K562 (cell line): ENCODE results near the gene LY6G6D. TPM values are rescaled to one million over a fixed set of nuclear protein-coding genes. Genes with fewer than 3 reads are reported as not detected.

ENCODE experiments used
- BCOR ChIP-seq: fragments of 450-650 bp; IDR thresholded peaks from 2 replicates; pipeline ENCODE4 v1.6.1; 2016
- DACH1 ChIP-seq: fragments of 450-650 bp; IDR thresholded peaks from 2 replicates; pipeline ENCODE4 v1.6.1; 2018; ENCODE audit not compliant: partially characterized antibody
- ETV1 ChIP-seq: fragments of 450-650 bp; conservative IDR thresholded peaks from 2 replicates; pipeline ENCODE4 v1.6.1; 2016; ENCODE audit warnings: missing genetic modification characterization, control low read depth, low read depth, missing compliant biosample characterization
- HMG20A ChIP-seq: fragments of 450-650 bp; formaldehyde crosslinking; conservative IDR thresholded peaks from 2 replicates; pipeline ENCODE4 v1.4.0; 2020; ENCODE audit warnings: mild to moderate bottlenecking, mixed read lengths
- NELFE ChIP-seq: IDR thresholded peaks from 2 replicates; pipeline ENCODE4 v1.6.1; 2011; ENCODE audit warnings: mild to moderate bottlenecking; ENCODE audit not compliant: insufficient read depth, insufficient read length
- NFXL1 ChIP-seq: fragments of 450-650 bp; formaldehyde crosslinking; IDR thresholded peaks from 2 replicates; pipeline ENCODE4 v1.4.0; 2021; ENCODE audit warnings: mild to moderate bottlenecking
- NONO ChIP-seq, 2 experiments: fragments of 200-400 bp in 1 of 2; fragments of 450-650 bp in 1 of 2; formaldehyde crosslinking in 1 of 2; IDR thresholded peaks; 2 replicates each; pipeline ENCODE4 v1.6.1; 2017; ENCODE audit warnings: low read depth in 2 of 2, mild to moderate bottlenecking in 2 of 2, moderate library complexity in 2 of 2, low read length in 1 of 2
- SMAD4 ChIP-seq: fragments of 250-450 bp; sonication (Bioruptor Pico); conservative IDR thresholded peaks from 2 replicates; pipeline ENCODE4 v1.8.0; 2021; ENCODE audit warnings: inconsistent platforms, mild to moderate bottlenecking, moderate library complexity
- TAL1 ChIP-seq: fragments of 450-650 bp; IDR thresholded peaks from 2 replicates; pipeline ENCODE4 v1.6.1; 2016; ENCODE audit warnings: mild to moderate bottlenecking
- TCF3 ChIP-seq: sonication (generic); formaldehyde crosslinking; IDR thresholded peaks from 2 replicates; pipeline ENCODE4 v1.4.0; 2020; ENCODE audit warnings: mild to moderate bottlenecking, missing genetic modification reagents
- ZFP36 ChIP-seq: fragments of 150-350 bp; IDR thresholded peaks from 2 replicates; pipeline ENCODE4 v1.6.1; 2018; ENCODE audit warnings: low read length, low read depth; ENCODE audit not compliant: partially characterized antibody
- ZNF175 ChIP-seq: fragments of 200-800 bp; sonication (Bioruptor generic); IDR thresholded peaks from 2 replicates; pipeline ENCODE4 v1.6.1; 2016; ENCODE audit warnings: low read depth, mild to moderate bottlenecking, missing genetic modification characterization, missing compliant biosample characterization
- polyA plus RNA-seq, 8 experiments: library from polyadenylated mRNA; depleted of rRNA in 4 of 8; stranded (reverse) in 5 of 8; unstranded in 3 of 8; fragments of >200 nt; fragmentation: Nextera tagmentation in 2 of 8; fragmentation: Illumina TruSeq in 1 of 8; extraction: Ambion mirVana in 2 of 8; extraction: Trizol in 1 of 8; gene quantifications; 2 replicates each; pipeline versions ENCODE4 v1.2.1 to v1.2.3, GENCODE V29; 2011 to 2014; ENCODE audit warnings: inconsistent platforms in 1 of 8, missing spikeins in 1 of 8
- total RNA-seq, 7 experiments: library from RNA; depleted of rRNA in 6 of 7; stranded (reverse); fragments of >200 nt in 6 of 7; fragmentation: Illumina TruSeq in 2 of 7; extraction: Trizol in 2 of 7; gene quantifications; 2 replicates each; pipeline versions ENCODE4 v1.2.1 to v1.2.3, GENCODE V29; 2011 to 2021; ENCODE audit warnings: low replicate concordance in 1 of 7
- TF ChIP-seq, protein P1 (sequence below): fragments of 250-450 bp; sonication (Bioruptor Pico); IDR thresholded peaks from 2 replicates; pipeline ENCODE4 v1.5.0; 2020; ENCODE audit warnings: mild to moderate bottlenecking, borderline replicate concordance
- TF ChIP-seq, protein P2 (sequence below): fragments of 450-650 bp; IDR thresholded peaks from 2 replicates; pipeline ENCODE4 v1.6.1; 2014; ENCODE audit warnings: low read depth, mild to moderate bottlenecking, moderate library complexity, borderline replicate concordance
- TF ChIP-seq, protein P3 (sequence below), 2 experiments: IDR thresholded peaks; 2 replicates each; pipeline ENCODE4 v1.6.1; 2011; ENCODE audit warnings: borderline replicate concordance in 1 of 2, control low read depth in 1 of 2, low read depth in 1 of 2, low read length in 1 of 2, mild to moderate bottlenecking in 1 of 2, mixed read lengths in 1 of 2, moderate library complexity in 1 of 2; ENCODE audit not compliant: insufficient read depth in 1 of 2, insufficient read length in 1 of 2, poor library complexity in 1 of 2, severe bottlenecking in 1 of 2; ENCODE audit errors: extremely low read depth in 1 of 2
- TF ChIP-seq, protein P4 (sequence below): sonication (generic); formaldehyde crosslinking; IDR thresholded peaks from 2 replicates; pipeline ENCODE4 v1.8.1; 2023; ENCODE audit warnings: mild to moderate bottlenecking, missing genetic modification reagents
- TF ChIP-seq, protein P5 (sequence below): fragments of 250-450 bp; sonication (Bioruptor Pico); IDR thresholded peaks from 2 replicates; pipeline ENCODE4 v1.4.0; 2020; ENCODE audit warnings: borderline replicate concordance

The LY6G6D gene
- total and polyA plus RNA-seq, 9 of the 15 experiments (the other 6 are each of a cell fraction or from before 2014, with no cell fraction given), result 0.30 to 0.38 TPM; not detected in 7

DNA sequence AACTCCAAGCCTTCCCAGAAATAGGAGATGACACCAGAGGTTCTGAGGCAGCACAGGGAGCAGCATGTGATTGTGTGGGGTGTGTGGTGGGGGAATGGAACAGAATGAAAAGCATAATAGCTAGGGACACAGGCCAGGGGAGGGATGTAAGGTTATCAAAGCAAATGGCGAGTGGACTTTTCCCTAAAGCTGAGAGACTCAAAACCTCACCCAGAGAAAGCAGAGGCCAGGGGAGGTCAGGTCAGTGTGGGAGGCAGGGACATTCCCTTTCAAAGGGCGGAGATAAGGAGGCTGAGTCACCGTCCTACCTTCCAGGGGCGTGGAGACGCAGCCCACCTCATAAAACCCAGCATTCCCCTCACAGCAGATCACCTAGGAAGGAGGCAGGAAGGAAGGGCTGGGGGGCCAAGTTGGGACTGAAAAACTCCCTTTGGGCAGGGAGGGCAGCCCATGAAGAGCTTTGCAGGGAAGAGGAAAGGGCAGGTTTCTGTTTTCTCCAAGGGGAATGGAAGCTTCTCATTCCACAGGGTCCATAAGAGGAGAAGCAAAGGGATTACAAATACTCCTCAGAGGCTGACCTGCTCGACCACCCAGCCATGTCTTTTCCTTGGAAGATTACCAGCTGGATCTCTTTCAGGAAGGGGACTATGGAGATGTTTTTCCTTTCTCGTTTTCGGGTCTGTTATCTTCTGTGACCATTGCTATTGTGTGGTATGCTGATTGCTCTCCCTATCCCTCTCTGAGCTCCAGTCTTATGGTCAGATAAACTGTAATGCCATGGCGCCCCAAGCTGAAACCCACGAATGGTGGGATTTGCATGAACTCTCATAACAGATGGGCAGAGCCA is 24.7 kb upstream of the LY6G6D start (continued):
- TF ChIP-seq, protein P1, sequence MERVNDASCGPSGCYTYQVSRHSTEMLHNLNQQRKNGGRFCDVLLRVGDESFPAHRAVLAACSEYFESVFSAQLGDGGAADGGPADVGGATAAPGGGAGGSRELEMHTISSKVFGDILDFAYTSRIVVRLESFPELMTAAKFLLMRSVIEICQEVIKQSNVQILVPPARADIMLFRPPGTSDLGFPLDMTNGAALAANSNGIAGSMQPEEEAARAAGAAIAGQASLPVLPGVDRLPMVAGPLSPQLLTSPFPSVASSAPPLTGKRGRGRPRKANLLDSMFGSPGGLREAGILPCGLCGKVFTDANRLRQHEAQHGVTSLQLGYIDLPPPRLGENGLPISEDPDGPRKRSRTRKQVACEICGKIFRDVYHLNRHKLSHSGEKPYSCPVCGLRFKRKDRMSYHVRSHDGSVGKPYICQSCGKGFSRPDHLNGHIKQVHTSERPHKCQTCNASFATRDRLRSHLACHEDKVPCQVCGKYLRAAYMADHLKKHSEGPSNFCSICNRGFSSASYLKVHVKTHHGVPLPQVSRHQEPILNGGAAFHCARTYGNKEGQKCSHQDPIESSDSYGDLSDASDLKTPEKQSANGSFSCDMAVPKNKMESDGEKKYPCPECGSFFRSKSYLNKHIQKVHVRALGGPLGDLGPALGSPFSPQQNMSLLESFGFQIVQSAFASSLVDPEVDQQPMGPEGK (CRISPR knock-in tag), result peak; percentile 78; the same call in 1 of the 2 replicates
- TF ChIP-seq NONO (IDR thresholded peaks at IDR 0.05; ENCODE audit: low read depth in 2 of 2, low read length in 1 of 2), result no peak
- TF ChIP-seq, protein P2, sequence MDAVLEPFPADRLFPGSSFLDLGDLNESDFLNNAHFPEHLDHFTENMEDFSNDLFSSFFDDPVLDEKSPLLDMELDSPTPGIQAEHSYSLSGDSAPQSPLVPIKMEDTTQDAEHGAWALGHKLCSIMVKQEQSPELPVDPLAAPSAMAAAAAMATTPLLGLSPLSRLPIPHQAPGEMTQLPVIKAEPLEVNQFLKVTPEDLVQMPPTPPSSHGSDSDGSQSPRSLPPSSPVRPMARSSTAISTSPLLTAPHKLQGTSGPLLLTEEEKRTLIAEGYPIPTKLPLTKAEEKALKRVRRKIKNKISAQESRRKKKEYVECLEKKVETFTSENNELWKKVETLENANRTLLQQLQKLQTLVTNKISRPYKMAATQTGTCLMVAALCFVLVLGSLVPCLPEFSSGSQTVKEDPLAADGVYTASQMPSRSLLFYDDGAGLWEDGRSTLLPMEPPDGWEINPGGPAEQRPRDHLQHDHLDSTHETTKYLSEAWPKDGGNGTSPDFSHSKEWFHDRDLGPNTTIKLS, result peak; percentile 50; the same call in 1 of the 2 replicates
- TF ChIP-seq NFXL1 (CRISPR knock-in tag), result no peak
- no peak for TF ChIP-seq NELFE
- no peak for TF ChIP-seq ZNF175 (CRISPR knock-in tag)
- TF ChIP-seq, protein P3, sequence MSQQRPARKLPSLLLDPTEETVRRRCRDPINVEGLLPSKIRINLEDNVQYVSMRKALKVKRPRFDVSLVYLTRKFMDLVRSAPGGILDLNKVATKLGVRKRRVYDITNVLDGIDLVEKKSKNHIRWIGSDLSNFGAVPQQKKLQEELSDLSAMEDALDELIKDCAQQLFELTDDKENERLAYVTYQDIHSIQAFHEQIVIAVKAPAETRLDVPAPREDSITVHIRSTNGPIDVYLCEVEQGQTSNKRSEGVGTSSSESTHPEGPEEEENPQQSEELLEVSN (IDR thresholded peaks at IDR 0.05; ENCODE audit: borderline replicate concordance in 1 of 2, extremely low read depth in 1 of 2, insufficient read depth in 1 of 2, insufficient read length in 1 of 2, low read depth in 1 of 2, low read length in 1 of 2, poor library complexity in 1 of 2, severe bottlenecking in 1 of 2), result no peak
- peak; percentile 97 for TF ChIP-seq ZFP36
- TF ChIP-seq TAL1, result peak; percentile 91
- TF ChIP-seq ETV1, result peak; percentile 53
- TF ChIP-seq SMAD4 (CRISPR knock-in tag), result peak; percentile 55
- peak; percentile 51 for TF ChIP-seq DACH1
- no peak for TF ChIP-seq HMG20A (CRISPR knock-in tag)
- TF ChIP-seq, protein P4, sequence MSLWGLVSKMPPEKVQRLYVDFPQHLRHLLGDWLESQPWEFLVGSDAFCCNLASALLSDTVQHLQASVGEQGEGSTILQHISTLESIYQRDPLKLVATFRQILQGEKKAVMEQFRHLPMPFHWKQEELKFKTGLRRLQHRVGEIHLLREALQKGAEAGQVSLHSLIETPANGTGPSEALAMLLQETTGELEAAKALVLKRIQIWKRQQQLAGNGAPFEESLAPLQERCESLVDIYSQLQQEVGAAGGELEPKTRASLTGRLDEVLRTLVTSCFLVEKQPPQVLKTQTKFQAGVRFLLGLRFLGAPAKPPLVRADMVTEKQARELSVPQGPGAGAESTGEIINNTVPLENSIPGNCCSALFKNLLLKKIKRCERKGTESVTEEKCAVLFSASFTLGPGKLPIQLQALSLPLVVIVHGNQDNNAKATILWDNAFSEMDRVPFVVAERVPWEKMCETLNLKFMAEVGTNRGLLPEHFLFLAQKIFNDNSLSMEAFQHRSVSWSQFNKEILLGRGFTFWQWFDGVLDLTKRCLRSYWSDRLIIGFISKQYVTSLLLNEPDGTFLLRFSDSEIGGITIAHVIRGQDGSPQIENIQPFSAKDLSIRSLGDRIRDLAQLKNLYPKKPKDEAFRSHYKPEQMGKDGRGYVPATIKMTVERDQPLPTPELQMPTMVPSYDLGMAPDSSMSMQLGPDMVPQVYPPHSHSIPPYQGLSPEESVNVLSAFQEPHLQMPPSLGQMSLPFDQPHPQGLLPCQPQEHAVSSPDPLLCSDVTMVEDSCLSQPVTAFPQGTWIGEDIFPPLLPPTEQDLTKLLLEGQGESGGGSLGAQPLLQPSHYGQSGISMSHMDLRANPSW (CRISPR knock-in tag), result no peak; the same call in 1 of the 2 replicates
- peak; percentile 96 for TF ChIP-seq BCOR
- TF ChIP-seq, protein P5, sequence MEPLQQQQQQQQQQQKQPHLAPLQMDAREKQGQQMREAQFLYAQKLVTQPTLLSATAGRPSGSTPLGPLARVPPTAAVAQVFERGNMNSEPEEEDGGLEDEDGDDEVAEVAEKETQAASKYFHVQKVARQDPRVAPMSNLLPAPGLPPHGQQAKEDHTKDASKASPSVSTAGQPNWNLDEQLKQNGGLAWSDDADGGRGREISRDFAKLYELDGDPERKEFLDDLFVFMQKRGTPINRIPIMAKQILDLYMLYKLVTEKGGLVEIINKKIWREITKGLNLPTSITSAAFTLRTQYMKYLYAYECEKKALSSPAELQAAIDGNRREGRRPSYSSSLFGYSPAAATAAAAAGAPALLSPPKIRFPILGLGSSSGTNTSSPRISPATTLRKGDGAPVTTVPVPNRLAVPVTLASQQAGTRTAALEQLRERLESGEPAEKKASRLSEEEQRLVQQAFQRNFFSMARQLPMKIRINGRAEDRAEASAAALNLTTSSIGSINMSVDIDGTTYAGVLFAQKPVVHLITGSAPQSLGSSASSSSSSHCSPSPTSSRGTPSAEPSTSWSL (CRISPR knock-in tag), result 0 out of 2 replicates have a peak, but pooled peaks have one; percentile 89
- peak; percentile 91 for TF ChIP-seq TCF3 (CRISPR knock-in tag)
